Gastrocnemius medialis (tissue), 4 donors: ENCODE measurements around the gene MCU.

Source experiments
- POLR2A ChIP-seq, 2 donors: fragments of 450-650 bp; IDR thresholded peaks; one replicate each; pipeline ENCODE4 v1.6.1; 2017; ENCODE audit warnings: antibody characterized with exemption in 2 of 2, mild to moderate bottlenecking in 2 of 2, moderate library complexity in 2 of 2
- TF ChIP-seq, protein P1 (sequence below), 5 experiments: fragments of 450-650 bp in 3 of 5; fragments of 200-600 bp in 2 of 5; sonication (generic) in 2 of 5; IDR thresholded peaks in 4 of 5; conservative IDR thresholded peaks in 1 of 5; 1 replicate in 4 of 5; 2 replicates in 1 of 5; pipeline ENCODE4 v1.5.1; 2016 to 2019; ENCODE audit warnings: antibody characterized with exemption in 5 of 5, mild to moderate bottlenecking in 3 of 5, moderate library complexity in 3 of 5

GRCh38 chr10:72821606-72822005 is 129.7 kb downstream of the MCU start:
- TF ChIP-seq, protein P1, sequence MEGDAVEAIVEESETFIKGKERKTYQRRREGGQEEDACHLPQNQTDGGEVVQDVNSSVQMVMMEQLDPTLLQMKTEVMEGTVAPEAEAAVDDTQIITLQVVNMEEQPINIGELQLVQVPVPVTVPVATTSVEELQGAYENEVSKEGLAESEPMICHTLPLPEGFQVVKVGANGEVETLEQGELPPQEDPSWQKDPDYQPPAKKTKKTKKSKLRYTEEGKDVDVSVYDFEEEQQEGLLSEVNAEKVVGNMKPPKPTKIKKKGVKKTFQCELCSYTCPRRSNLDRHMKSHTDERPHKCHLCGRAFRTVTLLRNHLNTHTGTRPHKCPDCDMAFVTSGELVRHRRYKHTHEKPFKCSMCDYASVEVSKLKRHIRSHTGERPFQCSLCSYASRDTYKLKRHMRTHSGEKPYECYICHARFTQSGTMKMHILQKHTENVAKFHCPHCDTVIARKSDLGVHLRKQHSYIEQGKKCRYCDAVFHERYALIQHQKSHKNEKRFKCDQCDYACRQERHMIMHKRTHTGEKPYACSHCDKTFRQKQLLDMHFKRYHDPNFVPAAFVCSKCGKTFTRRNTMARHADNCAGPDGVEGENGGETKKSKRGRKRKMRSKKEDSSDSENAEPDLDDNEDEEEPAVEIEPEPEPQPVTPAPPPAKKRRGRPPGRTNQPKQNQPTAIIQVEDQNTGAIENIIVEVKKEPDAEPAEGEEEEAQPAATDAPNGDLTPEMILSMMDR (IDR thresholded peaks at IDR 0.05 in 4 of 5, conservative IDR thresholded peaks at IDR 0.05 in 1 of 5): no peak
- no peak for TF ChIP-seq POLR2A (IDR thresholded peaks at IDR 0.05)
